NCI-H526 (cell line): Measurements from ENCODE around the gene PCARE.
"Not testable (repeated sequence)": the region's sequence is repeated elsewhere in the genome, so short reads cannot be mapped to it uniquely, and the experiment has no call there.

Source experiments
- DNase-seq, 2 experiments: peaks; one replicate each; lab custom pipeline; 2025; lab: John Stamatoyannopoulos, UW

Gene PCARE

DNA sequence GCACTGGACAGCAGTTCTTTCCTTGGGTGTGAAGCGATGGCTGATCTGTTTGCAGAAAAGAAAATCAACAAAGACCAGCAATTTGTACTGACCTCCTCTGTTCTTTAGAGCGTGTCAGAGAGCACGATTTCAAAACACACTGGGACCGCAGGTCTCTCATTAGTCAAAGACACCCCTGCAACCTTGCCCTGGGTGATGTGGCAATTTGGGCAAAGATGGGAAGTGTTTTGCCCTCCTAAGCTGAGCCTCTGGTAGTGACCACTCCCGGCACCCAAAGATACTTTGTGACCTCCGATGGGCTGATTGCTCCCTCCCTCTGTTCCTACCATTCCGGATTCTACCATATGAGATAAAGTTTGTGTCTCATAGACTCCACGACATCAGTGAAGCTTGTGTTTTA is 22.6 kb upstream of the PCARE start:
- DNase-seq = no peak

DNA sequence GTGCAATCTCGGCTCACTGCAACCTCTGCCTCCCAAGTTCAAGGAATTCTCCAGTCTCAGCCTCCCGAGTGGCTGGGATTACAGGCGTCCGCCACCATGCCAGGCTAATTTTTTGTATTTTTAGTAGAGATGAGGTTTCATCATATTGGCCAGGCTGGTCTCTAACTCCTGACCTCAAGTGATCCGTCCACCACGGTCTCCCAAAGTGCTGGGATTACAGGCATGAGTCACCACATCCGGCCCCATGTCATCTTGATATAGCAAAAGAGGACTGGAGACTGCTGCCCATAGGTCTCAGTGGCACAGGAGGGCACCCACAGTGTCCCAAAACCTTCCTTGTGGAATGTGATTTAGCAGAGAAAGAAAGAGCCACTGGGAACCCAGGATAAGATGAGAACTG is 16.0 kb upstream of the PCARE start:
- DNase-seq = not testable (repeated sequence)

DNA sequence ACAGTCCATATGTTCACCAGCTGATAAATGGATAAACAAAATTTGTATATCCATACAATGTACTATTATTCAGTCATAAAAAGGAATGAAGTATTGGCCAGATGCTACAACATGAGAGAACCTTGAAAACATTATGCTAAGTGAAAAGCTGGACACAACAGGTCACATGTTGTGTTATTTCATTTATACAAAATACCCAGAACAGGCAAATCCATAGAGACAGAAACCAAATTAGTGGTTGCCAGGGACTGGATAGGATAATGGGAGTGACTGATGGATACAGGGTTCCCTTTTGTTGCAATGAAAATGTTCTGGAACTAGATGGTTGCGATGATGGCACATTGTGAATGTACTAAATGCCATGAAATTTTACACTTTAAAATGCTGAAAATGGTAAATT is 10.2 kb upstream of the PCARE start:
- no peak for DNase-seq

DNA sequence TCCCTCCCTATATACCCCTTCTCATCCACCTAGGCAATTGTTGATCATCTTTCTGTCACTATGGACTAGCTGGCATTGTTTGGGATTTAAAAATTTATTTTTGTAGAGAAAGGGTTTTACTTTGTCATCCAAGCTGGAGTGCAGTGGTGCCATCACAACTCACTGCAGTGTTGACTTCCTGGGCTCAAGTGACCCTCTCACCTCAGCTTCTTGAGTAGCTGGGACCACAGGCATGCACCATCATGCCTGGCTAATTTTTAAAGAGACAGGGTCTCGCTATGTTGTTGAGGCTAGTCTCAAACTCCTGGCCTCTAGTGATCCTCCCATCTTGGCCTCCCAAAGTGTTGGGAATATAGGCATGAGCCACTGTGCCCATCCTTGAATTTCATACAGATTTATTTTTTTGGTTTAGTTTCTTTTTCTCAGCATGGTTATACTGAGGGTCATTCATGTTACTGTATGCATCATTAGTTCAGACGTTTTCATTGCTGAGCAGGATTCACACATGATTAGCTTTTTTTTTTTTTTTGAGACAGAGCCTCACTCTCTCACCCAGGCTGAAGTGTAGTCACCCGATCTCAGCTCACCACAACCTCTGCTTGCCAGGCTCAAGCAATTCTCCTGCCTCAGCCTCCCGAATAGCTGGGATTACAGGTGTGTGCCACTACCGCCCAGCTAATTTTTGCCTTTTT is 8.6 kb upstream of the PCARE start:
- DNase-seq = no peak

- no peak for DNase-seq
Measured at GRCh38 chr2:29080886-29081743, 6.8 kb upstream of the PCARE start.

GRCh38 chr2:29079887-29080286 is 5.6 kb upstream of the PCARE start:
- no peak for DNase-seq

DNA sequence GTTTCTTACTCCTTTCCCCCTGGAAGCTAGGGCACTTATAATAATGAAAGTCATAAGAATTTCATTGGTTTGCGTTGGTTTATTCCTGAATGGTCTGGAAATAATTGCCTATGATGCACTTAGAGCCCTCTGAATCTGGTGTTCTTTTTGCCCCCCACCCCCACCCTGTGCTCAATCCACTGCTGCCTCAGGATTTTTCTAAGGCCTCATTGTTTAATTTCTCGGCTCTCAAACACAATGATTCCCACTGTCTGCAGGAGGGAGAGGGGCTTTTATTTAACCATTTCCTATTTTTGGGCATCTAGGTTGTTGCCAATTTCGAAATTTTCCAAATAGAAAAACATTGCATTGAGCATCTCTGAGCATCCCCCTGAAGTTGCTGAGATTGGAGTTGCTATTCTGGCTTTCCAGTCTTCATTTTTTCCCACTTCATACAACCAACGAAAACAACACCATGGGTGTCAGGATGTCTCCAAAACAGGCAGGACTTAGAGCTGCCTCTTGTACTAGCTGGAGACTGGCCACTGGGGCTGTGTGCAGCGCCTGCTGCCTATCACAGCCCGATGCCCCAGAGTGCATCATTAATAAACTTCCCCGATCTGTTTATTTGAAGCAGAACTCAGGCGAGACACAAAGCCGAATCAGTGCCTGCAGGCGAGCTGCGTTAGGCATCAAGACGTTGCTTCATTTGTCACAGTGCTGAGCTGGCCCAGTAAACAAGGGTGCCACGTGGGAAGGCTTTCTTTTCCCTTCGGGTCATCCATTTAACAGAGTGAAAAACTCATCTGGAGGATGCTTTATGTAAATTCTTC is 1.8 kb upstream of the PCARE start:
- DNase-seq = no peak

GRCh38 chr2:29073933-29074332 is 390 bp downstream of the PCARE start:
- no peak for DNase-seq

GRCh38 chr2:29072971-29073725 is 1.2 kb downstream of the PCARE start:
- DNase-seq = no peak

GRCh38 chr2:29072251-29072650 is 2.1 kb downstream of the PCARE start:
- no peak for DNase-seq

DNA sequence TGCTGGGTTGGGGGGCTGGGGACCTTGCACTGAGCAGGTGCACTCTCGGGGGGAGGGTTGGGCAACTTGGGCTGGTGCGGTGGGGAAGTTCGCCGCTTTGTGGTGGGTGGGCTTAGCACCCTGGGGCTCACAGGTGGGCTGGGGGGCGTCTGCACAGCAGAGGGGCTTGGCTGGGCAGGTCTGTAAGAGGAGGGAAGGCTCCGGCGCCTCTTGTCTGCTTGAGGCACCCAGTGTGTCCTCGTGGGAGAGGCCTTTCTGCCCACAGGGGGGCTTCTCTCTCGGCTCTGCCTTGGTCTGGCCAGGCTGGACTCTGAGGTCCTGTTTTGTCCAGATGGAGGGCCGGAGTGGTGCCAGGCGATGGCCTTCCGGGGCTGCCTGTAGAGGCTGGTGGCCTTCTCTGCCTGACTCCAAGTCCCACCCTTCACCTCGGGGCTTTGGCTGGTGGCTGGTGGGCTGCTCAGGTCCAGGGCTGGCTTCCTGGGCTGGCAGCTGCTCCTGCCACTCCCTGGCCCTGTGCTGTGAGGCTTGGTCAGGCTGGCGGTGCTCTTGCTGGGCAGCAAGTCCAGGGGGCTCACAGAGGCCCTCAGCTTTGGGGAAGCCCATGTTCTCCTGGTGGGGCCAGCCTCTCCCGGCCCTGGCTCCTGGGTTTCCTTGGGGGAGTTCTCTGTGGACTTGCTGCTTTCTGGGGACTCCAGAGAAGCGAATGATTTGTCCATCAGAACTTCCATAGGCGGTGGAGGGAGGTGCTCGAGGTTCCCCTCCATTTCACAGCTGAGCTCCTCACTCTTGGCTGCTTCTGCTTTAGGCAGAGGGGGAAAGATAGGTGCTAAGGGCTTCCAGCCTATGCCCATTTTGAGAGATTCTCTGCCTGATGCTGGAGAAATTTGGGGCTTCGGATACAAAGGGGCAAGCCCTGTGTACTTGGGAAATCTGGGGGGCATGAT is 3.0 kb downstream of the PCARE start:
- no peak for DNase-seq

DNA sequence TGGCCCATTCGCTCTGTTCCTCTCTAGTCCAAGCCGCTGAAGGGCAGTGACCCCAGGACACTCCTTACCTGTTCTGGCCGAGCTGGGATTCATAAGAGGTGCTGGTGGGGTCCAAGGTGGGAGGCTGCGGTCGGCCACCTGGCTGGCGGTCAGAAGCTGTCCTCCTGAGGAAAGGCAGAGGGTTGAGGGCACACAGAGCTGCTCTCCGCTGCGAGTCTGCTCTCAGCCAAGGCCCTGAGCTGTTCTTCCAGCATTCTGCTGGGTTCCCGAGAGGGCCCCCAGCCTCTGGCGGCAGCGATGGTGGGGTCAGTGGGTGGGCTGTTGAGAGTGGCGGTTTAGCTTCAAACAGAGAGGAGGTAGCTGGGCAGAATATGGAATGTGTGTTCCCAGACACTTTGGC is 3.8 kb downstream of the PCARE start:
- DNase-seq = no peak

DNA sequence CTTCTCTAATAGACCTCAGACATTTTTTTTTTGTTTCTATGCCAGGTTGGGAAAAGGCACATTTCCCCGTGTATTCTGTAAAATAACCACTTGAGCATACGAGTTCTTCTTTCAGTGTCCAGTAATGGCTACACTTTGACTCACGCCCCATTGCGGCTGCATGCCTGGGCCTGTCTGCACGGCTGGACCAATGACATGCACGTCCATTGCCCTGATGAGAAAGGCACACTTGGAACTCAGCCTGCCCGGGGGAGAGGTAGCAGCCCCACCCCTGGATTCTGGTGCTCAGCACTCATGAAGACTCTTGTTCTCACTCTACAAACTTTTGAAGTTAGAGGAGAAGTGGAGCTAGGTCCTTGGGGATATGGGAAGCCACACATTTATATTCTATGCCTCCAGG is 5.8 kb downstream of the PCARE start:
- no peak for DNase-seq

GRCh38 chr2:29066997-29067605 is 7.2 kb downstream of the PCARE start:
- no peak for DNase-seq

- no peak for DNase-seq
Measured at GRCh38 chr2:29066271-29066860, 8.0 kb downstream of the PCARE start.

GRCh38 chr2:29065068-29065811 is 9.1 kb downstream of the PCARE start:
- DNase-seq = no peak

DNA sequence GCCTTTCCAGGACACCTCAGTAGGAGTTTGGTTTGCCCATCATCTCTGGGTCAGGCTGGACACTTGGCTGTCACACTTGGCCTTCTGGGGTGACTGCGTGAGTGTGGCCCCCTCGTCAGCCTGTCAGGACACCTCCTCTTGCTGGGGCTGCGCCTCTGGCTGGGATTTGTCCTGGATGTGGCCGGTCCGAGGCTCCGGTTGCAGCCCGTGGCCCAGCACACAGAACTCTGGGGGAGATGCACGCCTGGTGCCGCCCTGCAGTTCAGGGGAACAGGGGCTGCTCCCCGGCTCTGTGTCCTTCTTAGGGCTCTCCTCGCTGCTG is 9.6 kb downstream of the PCARE start:
- no peak for DNase-seq

- DNase-seq = no peak
Measured at GRCh38 chr2:29064346-29064715, 10.0 kb downstream of the PCARE start.

- DNase-seq = no peak
Measured at GRCh38 chr2:29063646-29064345, 10.5 kb downstream of the PCARE start.
